ENCODE results near the gene RHOB. TPM values are rescaled to one million over a fixed set of nuclear protein-coding genes. Genes with fewer than 3 reads are reported as not detected.
A peak's percentile ranks its signal among the peaks of the same experiment; 100 is the strongest.

Gene RHOB
- total RNA-seq, 1 donor from 2014 or later = 1,771 TPM

DNA sequence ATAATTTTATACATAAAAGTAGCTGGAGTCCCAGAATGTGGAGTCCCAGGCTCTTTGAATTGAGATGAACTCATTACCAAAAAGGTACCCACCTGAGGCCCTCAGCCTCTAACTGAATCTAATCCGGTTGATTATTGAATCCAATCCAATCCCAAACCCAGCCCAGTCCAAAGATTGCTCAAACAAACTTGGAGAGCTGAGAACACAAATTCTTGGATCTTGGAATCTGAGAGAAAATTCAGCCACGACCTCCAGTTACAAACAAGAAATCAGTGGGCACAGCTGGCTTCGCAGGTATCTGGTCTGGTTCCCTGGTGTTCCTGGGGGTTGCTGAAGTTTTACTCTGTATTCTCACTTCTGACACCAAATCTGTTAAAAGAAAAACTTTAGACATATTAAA, 28.4 kb upstream of the RHOB start:
- Histone ChIP-seq H3K4me3 (no peak overlapping the region), H3K36me3 (no peaks in the 10 kb centered on the region), H3K27me3 (no peaks in the 10 kb centered on the region), H3K9me3 (no peaks in the 10 kb centered on the region), H3K4me1 (peaks cover 39% of the 10 kb centered on the region), H3K27ac (peak overlapping the region; percentile 79)
- intact Hi-C loops (cut with DNase I) = no loop called here
- peak in 1 of 2 donors; percentile 60 for DNase-seq (ENCODE audit: extremely low spot score in 2 of 2)
- no peak for TF ChIP-seq POLR2AphosphoS5 (IDR thresholded peaks at IDR 0.05; ENCODE audit: insufficient read depth in 1 of 2, low read depth in 1 of 2)
- TF ChIP-seq, protein P1, sequence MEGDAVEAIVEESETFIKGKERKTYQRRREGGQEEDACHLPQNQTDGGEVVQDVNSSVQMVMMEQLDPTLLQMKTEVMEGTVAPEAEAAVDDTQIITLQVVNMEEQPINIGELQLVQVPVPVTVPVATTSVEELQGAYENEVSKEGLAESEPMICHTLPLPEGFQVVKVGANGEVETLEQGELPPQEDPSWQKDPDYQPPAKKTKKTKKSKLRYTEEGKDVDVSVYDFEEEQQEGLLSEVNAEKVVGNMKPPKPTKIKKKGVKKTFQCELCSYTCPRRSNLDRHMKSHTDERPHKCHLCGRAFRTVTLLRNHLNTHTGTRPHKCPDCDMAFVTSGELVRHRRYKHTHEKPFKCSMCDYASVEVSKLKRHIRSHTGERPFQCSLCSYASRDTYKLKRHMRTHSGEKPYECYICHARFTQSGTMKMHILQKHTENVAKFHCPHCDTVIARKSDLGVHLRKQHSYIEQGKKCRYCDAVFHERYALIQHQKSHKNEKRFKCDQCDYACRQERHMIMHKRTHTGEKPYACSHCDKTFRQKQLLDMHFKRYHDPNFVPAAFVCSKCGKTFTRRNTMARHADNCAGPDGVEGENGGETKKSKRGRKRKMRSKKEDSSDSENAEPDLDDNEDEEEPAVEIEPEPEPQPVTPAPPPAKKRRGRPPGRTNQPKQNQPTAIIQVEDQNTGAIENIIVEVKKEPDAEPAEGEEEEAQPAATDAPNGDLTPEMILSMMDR (IDR thresholded peaks at IDR 0.05) = no peak
- TF ChIP-seq POLR2A (IDR thresholded peaks at IDR 0.05) = no peak

DNA sequence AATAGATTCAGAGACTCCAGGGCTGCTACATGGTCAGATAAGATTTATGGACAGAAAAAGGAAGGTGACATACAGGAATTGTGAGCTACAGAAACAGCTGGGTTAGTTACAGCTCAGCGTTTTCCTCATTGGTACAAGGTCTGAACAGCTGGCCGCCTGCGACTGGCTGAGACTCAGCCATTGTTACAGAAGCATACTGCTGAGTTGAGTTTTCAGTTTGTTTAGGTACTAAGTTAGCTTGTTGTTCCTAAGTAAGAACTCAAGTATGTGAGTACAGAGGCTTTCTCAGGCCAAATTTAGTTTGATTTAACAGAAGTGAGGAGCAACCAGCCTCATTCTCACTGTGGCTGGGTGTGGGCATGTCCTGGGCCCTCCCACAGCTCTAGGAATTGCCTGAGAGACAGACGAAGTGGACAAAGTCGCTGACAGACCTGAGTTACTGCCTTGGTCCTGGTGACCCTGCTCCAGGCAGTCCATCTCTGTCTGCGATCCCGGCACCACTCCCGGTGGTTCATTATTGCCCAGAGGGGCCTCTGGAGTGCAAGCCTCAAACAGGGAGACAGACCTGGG, 27.8 kb upstream of the RHOB start:
- DNase-seq (ENCODE audit: extremely low spot score in 2 of 2) = peak in 1 of 2 donors; percentile 84
- Histone ChIP-seq H3K4me1 (peaks cover 45% of the 10 kb centered on the region), H3K9me3 (no peaks in the 10 kb centered on the region), H3K27me3 (no peaks in the 10 kb centered on the region), H3K27ac (peak overlapping the region; percentile 79), H3K36me3 (no peaks in the 10 kb centered on the region), H3K4me3 (peak overlapping the region in 1 of 2 donors; percentile 12)
- TF ChIP-seq, protein P1 (IDR thresholded peaks at IDR 0.05) = no peak
- TF ChIP-seq POLR2A (IDR thresholded peaks at IDR 0.05) (no peak), POLR2AphosphoS5 (IDR thresholded peaks at IDR 0.05; ENCODE audit: insufficient read depth in 1 of 2, low read depth in 1 of 2) (peak in 1 of 2 donors; percentile 71)
- intact Hi-C loops (cut with DNase I) = no loop called here

DNA sequence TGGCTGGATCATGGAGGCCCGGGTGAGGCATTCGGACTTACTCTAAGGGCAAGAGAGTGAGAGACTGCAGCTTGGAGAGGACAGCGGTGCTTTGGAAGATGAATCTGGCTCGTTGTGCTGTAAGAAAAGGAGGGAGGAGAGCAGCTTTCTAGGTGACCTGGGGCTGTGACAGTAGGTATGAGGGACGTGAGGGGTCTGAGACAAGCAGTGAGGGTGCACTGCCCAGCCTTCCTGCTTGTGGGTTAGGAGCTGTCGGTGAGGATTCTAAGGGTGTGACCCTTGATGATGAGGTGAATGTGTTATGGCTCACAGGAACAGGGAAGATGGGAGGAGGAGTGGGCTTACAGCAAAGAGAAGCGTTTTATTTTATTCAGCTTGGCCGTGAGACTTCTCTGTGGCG, 27.1 kb upstream of the RHOB start:
- Histone ChIP-seq H3K27me3 (no peaks in the 10 kb centered on the region), H3K4me3 (no peak overlapping the region), H3K9me3 (no peaks in the 10 kb centered on the region), H3K36me3 (no peaks in the 10 kb centered on the region), H3K4me1 (peaks cover 52% of the 10 kb centered on the region), H3K27ac (peak overlapping the region; percentile 79)
- peak in 1 of 2 donors; percentile 84 for DNase-seq (ENCODE audit: extremely low spot score in 2 of 2)
- TF ChIP-seq POLR2AphosphoS5 (IDR thresholded peaks at IDR 0.05; ENCODE audit: insufficient read depth in 1 of 2, low read depth in 1 of 2) = no peak
- TF ChIP-seq POLR2A (IDR thresholded peaks at IDR 0.05) = no peak
- TF ChIP-seq, protein P1 (IDR thresholded peaks at IDR 0.05) = no peak
- intact Hi-C loops (cut with DNase I) = loop anchor here (5.0 kb wide), 1 partner anchor 218 kb away; no protein-coding TSS in a partner anchor

DNA sequence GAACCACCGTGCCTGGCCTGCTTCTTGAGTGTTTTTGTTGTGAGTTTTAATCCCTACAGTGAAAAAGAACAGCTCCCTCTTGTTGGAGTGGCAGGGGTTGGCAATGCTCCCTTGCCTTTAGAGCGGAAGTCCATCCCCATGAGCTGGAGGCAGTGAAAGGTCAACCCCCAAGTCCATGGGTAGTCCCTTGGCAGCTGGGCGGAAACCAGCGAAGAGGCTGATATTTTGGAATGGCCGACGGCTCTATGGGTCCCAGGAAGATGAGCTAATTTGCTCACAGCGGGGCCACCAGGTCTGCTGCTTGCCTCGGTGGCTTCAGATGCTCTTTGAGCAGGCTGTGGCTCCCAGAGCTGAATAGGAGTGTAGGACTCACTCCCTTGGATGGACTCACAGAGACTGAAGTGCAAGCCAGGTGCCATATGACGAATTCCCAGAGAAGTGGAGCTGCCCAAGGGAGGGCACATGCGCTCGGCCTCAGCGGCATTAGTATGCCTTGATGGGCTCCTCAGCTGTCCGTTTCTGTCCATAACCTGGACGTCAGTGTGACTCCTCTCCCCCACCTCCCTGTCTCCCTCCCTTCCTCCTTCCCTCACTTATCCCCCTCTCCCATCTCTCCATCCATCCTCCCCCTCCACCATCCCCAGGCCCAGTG, 25.4 kb upstream of the RHOB start:
- peaks cover 61% of the 10 kb centered on the region for H3K4me1 ChIP-seq
- H3K9me3 ChIP-seq = no peaks in the 10 kb centered on the region
- H3K36me3 ChIP-seq = no peaks in the 10 kb centered on the region
- peak overlapping the region in 1 of 2 donors; percentile 12 for H3K4me3 ChIP-seq
- H3K27ac ChIP-seq = peak overlapping the region; percentile 83
- intact Hi-C loops (cut with DNase I) = loop anchor here (5.0 kb wide), 1 partner anchor 216 kb away; no protein-coding TSS in a partner anchor
- TF ChIP-seq, protein P1 (IDR thresholded peaks at IDR 0.05) = no peak
- TF ChIP-seq POLR2A (IDR thresholded peaks at IDR 0.05) = no peak
- TF ChIP-seq POLR2AphosphoS5 (IDR thresholded peaks at IDR 0.05; ENCODE audit: insufficient read depth in 1 of 2, low read depth in 1 of 2) = no peak
- peak in 1 of 2 donors; percentile 88 for DNase-seq (ENCODE audit: extremely low spot score in 2 of 2)
- no peaks in the 10 kb centered on the region for H3K27me3 ChIP-seq

DNA sequence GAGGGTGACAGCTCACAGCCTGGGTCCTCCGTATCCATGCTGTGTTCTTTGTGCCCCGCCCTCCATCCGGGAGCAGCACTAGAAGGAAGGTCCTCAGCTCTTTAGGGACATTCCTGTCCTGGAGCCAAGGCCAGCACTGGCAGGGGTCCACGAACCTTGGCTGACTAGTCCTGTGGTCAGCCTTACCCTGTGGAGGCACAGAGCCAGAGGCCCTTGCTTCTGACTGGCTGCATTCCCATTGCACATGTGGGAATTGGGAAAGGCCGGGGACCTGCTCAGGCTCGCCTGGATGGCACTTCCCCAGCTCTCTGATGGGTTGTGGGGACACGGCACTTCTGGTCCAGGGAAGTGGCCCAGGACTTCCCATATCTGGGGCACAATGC, 24.9 kb upstream of the RHOB start:
- no peaks in the 10 kb centered on the region for H3K36me3 ChIP-seq
- TF ChIP-seq POLR2AphosphoS5 (IDR thresholded peaks at IDR 0.05; ENCODE audit: insufficient read depth in 1 of 2, low read depth in 1 of 2) (peak; percentile 46 to 88), POLR2A (IDR thresholded peaks at IDR 0.05) (no peak)
- intact Hi-C loops (cut with DNase I) = loop anchor here (5.0 kb wide), 1 partner anchor 215 kb away; no protein-coding TSS in a partner anchor
- no peaks in the 10 kb centered on the region for H3K27me3 ChIP-seq
- H3K4me3 ChIP-seq = peak overlapping the region in 1 of 2 donors; percentile 12
- peak overlapping the region; percentile 83 for H3K27ac ChIP-seq
- peaks cover 61% of the 10 kb centered on the region for H3K4me1 ChIP-seq
- no peaks in the 10 kb centered on the region for H3K9me3 ChIP-seq
- DNase-seq (ENCODE audit: extremely low spot score in 2 of 2) = peak in 1 of 2 donors; percentile 91
